ENCODE measurements around the gene CALM3.

DNA sequence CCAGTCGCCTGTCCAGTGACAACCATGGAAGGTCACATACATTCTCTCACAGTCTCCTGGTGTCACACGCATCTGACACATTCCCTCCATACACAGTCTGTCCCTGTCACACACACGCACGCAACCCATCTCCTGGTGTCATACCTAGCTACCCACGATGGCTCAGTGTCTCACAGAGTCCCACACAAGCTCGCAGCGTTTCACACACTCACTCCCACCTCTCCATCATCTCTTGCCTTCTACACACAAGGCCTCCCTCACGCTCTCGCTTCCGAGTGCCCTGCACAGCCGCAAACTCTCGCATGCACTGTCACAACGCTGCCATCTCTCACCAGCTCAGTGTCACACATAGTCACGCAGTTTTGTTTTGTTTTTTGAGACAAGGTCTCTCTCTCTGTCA, 36.1 kb downstream of the CALM3 start:
- no peak for TF ChIP-seq POLR2A (IDR thresholded peaks at IDR 0.05)
- TF ChIP-seq, protein P1, sequence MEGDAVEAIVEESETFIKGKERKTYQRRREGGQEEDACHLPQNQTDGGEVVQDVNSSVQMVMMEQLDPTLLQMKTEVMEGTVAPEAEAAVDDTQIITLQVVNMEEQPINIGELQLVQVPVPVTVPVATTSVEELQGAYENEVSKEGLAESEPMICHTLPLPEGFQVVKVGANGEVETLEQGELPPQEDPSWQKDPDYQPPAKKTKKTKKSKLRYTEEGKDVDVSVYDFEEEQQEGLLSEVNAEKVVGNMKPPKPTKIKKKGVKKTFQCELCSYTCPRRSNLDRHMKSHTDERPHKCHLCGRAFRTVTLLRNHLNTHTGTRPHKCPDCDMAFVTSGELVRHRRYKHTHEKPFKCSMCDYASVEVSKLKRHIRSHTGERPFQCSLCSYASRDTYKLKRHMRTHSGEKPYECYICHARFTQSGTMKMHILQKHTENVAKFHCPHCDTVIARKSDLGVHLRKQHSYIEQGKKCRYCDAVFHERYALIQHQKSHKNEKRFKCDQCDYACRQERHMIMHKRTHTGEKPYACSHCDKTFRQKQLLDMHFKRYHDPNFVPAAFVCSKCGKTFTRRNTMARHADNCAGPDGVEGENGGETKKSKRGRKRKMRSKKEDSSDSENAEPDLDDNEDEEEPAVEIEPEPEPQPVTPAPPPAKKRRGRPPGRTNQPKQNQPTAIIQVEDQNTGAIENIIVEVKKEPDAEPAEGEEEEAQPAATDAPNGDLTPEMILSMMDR (IDR thresholded peaks at IDR 0.05) = no peak
